HG03097 (cell line): ENCODE data around the gene LDLR.
A peak's percentile ranks its signal among the peaks of the same experiment; 100 is the strongest.
"Not testable (repeated sequence)": the region's sequence is repeated elsewhere in the genome, so short reads cannot be mapped to it uniquely, and the experiment has no call there.

Experiments used
- ATAC-seq: cut with Tn5 transposase; IDR thresholded peaks from one replicate; pipeline ENCODE4 v1.9.1; 2021; ENCODE audit not compliant: unreplicated experiment, low FRiP score

LDLR gene

GRCh38 chr19:11137542-11138384, 48.5 kb downstream of the LDLR start:
- no peak for ATAC-seq

GRCh38 chr19:11138601-11139300, 49.5 kb downstream of the LDLR start:
- no peak for ATAC-seq

GRCh38 chr19:11140023-11140538, 50.8 kb downstream of the LDLR start:
- not testable (repeated sequence) for ATAC-seq

- no peak for ATAC-seq
Observed at GRCh38 chr19:11140896-11141295, 51.6 kb downstream of the LDLR start.

- ATAC-seq: no peak
Observed at GRCh38 chr19:11141937-11142527, 52.8 kb downstream of the LDLR start.

GRCh38 chr19:11142528-11143171, 53.4 kb downstream of the LDLR start:
- no peak for ATAC-seq

GRCh38 chr19:11145536-11145924, 56.3 kb downstream of the LDLR start:
- no peak for ATAC-seq

- ATAC-seq: no peak
Observed at GRCh38 chr19:11148001-11148400, 58.7 kb downstream of the LDLR start.

- ATAC-seq: no peak
Observed at GRCh38 chr19:11151181-11151580, 61.9 kb downstream of the LDLR start.

GRCh38 chr19:11152318-11153062, 63.2 kb downstream of the LDLR start:
- no peak for ATAC-seq

GRCh38 chr19:11154683-11155047, 65.4 kb downstream of the LDLR start:
- ATAC-seq: no peak

GRCh38 chr19:11155373-11156120, 66.3 kb downstream of the LDLR start, which contains the start of gene SPC24:
Gene SPC24, minus strand, starts transcription at chr19:11155782. Its CDS starts 6 bp downstream, at chr19:11155776.
- ATAC-seq: peak; percentile 98

GRCh38 chr19:11159598-11160439, 70.6 kb downstream of the LDLR start:
- no peak for ATAC-seq

GRCh38 chr19:11160440-11160768, 71.1 kb downstream of the LDLR start:
- not testable (repeated sequence) for ATAC-seq

GRCh38 chr19:11164296-11164695, 75.0 kb downstream of the LDLR start:
- ATAC-seq: no peak

GRCh38 chr19:11164879-11165406, 75.7 kb downstream of the LDLR start:
- ATAC-seq: no peak

- ATAC-seq: no peak
Observed at GRCh38 chr19:11165486-11166030, 76.3 kb downstream of the LDLR start.
